ENCODE data around the gene TLDC2. TPM values are rescaled to one million over a fixed set of nuclear protein-coding genes. Genes with fewer than 3 reads are reported as not detected.

TLDC2 gene
- total and polyA plus RNA-seq, 2 of the 8 experiments (the other 6 are each of a cell fraction or from before 2014, with no cell fraction given) = 0.29 to 0.34 TPM

DNA sequence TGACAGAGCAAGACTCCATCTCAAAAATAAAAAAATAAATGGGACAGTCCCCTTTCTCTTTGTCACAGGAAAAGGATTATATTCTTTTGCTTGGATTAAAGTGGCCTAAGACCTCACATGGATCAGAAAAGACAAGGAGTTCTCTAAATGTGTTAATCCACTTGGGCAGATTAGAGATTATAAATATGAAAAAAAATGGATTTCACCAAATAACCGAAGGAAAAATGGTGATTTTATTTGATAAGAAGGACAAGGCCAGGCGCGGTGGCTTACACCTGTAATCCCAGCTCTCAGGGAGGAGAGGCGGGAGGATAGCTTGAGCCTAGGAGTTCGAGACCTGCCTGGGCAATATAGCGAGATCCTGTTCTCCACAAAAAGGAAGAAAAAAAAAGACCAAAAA, 53.8 kb downstream of the TLDC2 start:
- H4K5ac ChIP-seq (ENCODE audit: insufficient read length, low read depth, low read length) = no peak overlapping the region
- H3K36me3 ChIP-seq (ENCODE audit: control insufficient read depth in 2 of 4, insufficient read depth in 4 of 4, low read length in 3 of 4) = peaks cover 2 to 60% (median 4%) of the 10 kb centered on the region in 4 experiments; a peak in 6 of 8 replicates
- H3K4me3 ChIP-seq (ENCODE audit: extremely low read depth in 1 of 4, insufficient read depth in 2 of 4, low read depth in 3 of 4, low read length in 4 of 4) = no peak overlapping the region
- no peak overlapping the region for H4K91ac ChIP-seq (replicated peaks; ENCODE audit: insufficient read length, low read length)
- no peaks in the 10 kb centered on the region for H3K27me3 ChIP-seq (replicated peaks in 1 of 4; ENCODE audit: control insufficient read depth in 3 of 4, extremely low read depth in 1 of 4, insufficient read depth in 3 of 4, low read length in 3 of 4)
- no peak overlapping the region for H2AFZ ChIP-seq (ENCODE audit: low read length)
- no peak overlapping the region for H2BK120ac ChIP-seq (replicated peaks; ENCODE audit: low read depth, low read length)
- no peaks in the 10 kb centered on the region for H4K20me1 ChIP-seq (replicated peaks in 1 of 2; ENCODE audit: control insufficient read depth in 1 of 2, insufficient read depth in 2 of 2, low read length in 2 of 2)
- H3K23me2 ChIP-seq (ENCODE audit: low read depth, low read length) = no peaks in the 10 kb centered on the region
- WGBS, 2 experiments (ENCODE audit: extremely low coverage in 1 of 2, insufficient coverage in 1 of 2, insufficient read length in 1 of 2, insufficient replicate concordance in 2 of 2, low coverage in 1 of 2, low lambda C conversion rate in 2 of 2, missing lambda C conversion rate in 1 of 2) = 92% methylated on average over 5 of the region's 6 CpGs; no CpG with 5 or more reads in 1 of the 2 experiments
- POLR2A ChIA-PET (ENCODE audit: partially characterized antibody) = no interaction called here
- no peak overlapping the region for H3K9ac ChIP-seq (replicated peaks in 1 of 4; ENCODE audit: extremely low read depth in 1 of 4, low read depth in 3 of 4, low read length in 3 of 4)
- no peak overlapping the region for H3K18ac ChIP-seq (ENCODE audit: extremely low read depth, low read length)
- no peak overlapping the region for H2BK20ac ChIP-seq (ENCODE audit: low read length)
- no peak overlapping the region for H3K14ac ChIP-seq (ENCODE audit: insufficient read length)
- no peak overlapping the region for H2BK15ac ChIP-seq (ENCODE audit: low read length)
- H3K27ac ChIP-seq (ENCODE audit: low read depth, low read length) = no peak overlapping the region
- H3K4me2 ChIP-seq (ENCODE audit: insufficient read depth in 1 of 2, low read depth in 2 of 2, low read length in 2 of 2) = no peak overlapping the region
- no peaks in the 10 kb centered on the region for H3K4me1 ChIP-seq (replicated peaks in 1 of 4; ENCODE audit: control insufficient read depth in 3 of 4, insufficient read depth in 4 of 4, low read length in 3 of 4)
- DNase-seq (ENCODE audit: low read depth in 1 of 2, low spot score in 2 of 2) = no peak
- no peak overlapping the region for H2AK5ac ChIP-seq (ENCODE audit: low read depth, low read length)
- H3K4ac ChIP-seq (replicated peaks; ENCODE audit: insufficient read length, low read depth, low read length) = no peak overlapping the region
- no peak for FAIRE-seq
- no peak overlapping the region for H2BK12ac ChIP-seq (ENCODE audit: low read depth, low read length)
- no peak overlapping the region for H4K8ac ChIP-seq (ENCODE audit: extremely low read depth, insufficient read depth, low read length)
- no peaks in the 10 kb centered on the region for H3K79me2 ChIP-seq (ENCODE audit: control insufficient read depth in 1 of 2, insufficient read depth in 2 of 2, low read length in 2 of 2)
- CTCF ChIA-PET (ENCODE audit: partially characterized antibody) = no interaction called here
- no peak overlapping the region for H3K56ac ChIP-seq (replicated peaks; ENCODE audit: insufficient read length, low read depth, low read length)
- no peak overlapping the region for H3K23ac ChIP-seq (ENCODE audit: insufficient read length)
- H3K9me3 ChIP-seq (ENCODE audit: insufficient read depth in 2 of 2, low read depth in 1 of 2, low read length in 1 of 2) = no peaks in the 10 kb centered on the region
- no peaks in the 10 kb centered on the region for H3K79me1 ChIP-seq (ENCODE audit: low read depth, low read length)
- H2BK5ac ChIP-seq (ENCODE audit: low read depth, low read length) = no peak overlapping the region
- TF ChIP-seq EGR1 (IDR thresholded peaks at IDR 0.05; ENCODE audit: borderline replicate concordance, low read depth, low read length) = no peak
- TF ChIP-seq SP1 (IDR thresholded peaks at IDR 0.05; ENCODE audit: low read depth, low read length) = no peak
- no peak for TF ChIP-seq HDAC2 (IDR thresholded peaks at IDR 0.05; ENCODE audit: borderline replicate concordance in 1 of 2, low read depth in 2 of 2, low read length in 2 of 2)
- TF ChIP-seq SRF (IDR thresholded peaks at IDR 0.05; ENCODE audit: low read depth, low read length) = no peak
- TF ChIP-seq, protein P1, sequence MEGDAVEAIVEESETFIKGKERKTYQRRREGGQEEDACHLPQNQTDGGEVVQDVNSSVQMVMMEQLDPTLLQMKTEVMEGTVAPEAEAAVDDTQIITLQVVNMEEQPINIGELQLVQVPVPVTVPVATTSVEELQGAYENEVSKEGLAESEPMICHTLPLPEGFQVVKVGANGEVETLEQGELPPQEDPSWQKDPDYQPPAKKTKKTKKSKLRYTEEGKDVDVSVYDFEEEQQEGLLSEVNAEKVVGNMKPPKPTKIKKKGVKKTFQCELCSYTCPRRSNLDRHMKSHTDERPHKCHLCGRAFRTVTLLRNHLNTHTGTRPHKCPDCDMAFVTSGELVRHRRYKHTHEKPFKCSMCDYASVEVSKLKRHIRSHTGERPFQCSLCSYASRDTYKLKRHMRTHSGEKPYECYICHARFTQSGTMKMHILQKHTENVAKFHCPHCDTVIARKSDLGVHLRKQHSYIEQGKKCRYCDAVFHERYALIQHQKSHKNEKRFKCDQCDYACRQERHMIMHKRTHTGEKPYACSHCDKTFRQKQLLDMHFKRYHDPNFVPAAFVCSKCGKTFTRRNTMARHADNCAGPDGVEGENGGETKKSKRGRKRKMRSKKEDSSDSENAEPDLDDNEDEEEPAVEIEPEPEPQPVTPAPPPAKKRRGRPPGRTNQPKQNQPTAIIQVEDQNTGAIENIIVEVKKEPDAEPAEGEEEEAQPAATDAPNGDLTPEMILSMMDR (IDR thresholded peaks at IDR 0.05; ENCODE audit: control extremely low read depth in 1 of 3, insufficient read depth in 1 of 3, low read depth in 1 of 3, low read length in 3 of 3) = no peak
- TF ChIP-seq, protein P2, sequence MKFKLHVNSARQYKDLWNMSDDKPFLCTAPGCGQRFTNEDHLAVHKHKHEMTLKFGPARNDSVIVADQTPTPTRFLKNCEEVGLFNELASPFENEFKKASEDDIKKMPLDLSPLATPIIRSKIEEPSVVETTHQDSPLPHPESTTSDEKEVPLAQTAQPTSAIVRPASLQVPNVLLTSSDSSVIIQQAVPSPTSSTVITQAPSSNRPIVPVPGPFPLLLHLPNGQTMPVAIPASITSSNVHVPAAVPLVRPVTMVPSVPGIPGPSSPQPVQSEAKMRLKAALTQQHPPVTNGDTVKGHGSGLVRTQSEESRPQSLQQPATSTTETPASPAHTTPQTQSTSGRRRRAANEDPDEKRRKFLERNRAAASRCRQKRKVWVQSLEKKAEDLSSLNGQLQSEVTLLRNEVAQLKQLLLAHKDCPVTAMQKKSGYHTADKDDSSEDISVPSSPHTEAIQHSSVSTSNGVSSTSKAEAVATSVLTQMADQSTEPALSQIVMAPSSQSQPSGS (IDR thresholded peaks at IDR 0.05; ENCODE audit: low read length) = no peak
- no peak for TF ChIP-seq SIX5 (IDR thresholded peaks at IDR 0.05; ENCODE audit: low read depth, low read length)
- TF ChIP-seq GABPA (IDR thresholded peaks at IDR 0.05; ENCODE audit: borderline replicate concordance, insufficient read depth, low read length) = no peak
- no peak for TF ChIP-seq PHF8 (conservative IDR thresholded peaks at IDR 0.05; ENCODE audit: low read depth, low read length)
- no peak for TF ChIP-seq KDM4A (IDR thresholded peaks at IDR 0.05; ENCODE audit: low read depth, low read length, severe bottlenecking)

All from H1 (cell line).